Kidney epithelial cell (primary cell): ENCODE measurements around the gene ARHGEF11. TPM values are rescaled to one million over a fixed set of nuclear protein-coding genes. Genes with fewer than 3 reads are reported as not detected.

ENCODE experiments used
- DNase-seq: peaks from one replicate; pipeline ENCODE4 v3.0.0-alpha.2; 2010; ENCODE audit warnings: low read depth
- H3K27me3 ChIP-seq: 2 replicates; pipeline ENCODE4 v1.6.0; 2011; ENCODE audit warnings: low read length; ENCODE audit not compliant: control insufficient read depth, insufficient read depth
- H3K36me3 ChIP-seq: 2 replicates; pipeline ENCODE4 v1.5.1; 2011; ENCODE audit warnings: low read length; ENCODE audit not compliant: control insufficient read depth, insufficient read depth
- H3K4me3 ChIP-seq: 2 replicates; pipeline ENCODE4 v1.5.1; 2011; ENCODE audit warnings: low read depth, mild to moderate bottlenecking, control low read depth, low read length
- CTCF ChIP-seq: IDR thresholded peaks from 2 replicates; pipeline ENCODE4 v1.5.1; 2011; ENCODE audit warnings: mild to moderate bottlenecking, moderate library complexity, low read length, control low read depth, inconsistent platforms; ENCODE audit not compliant: insufficient read depth, poor library complexity, severe bottlenecking
- total RNA-seq: library from RNA; depleted of rRNA; stranded (reverse); fragments of >200 nt; gene quantifications from 2 replicates; pipeline ENCODE4 v1.2.3, GENCODE V29; 2015

The ARHGEF11 gene
- total RNA-seq, 1 donor from 2014 or later, result 29.2 TPM

- Histone ChIP-seq H3K4me3 (no peak overlapping the region), H3K36me3 (peaks cover 4% of the 10 kb centered on the region), H3K27me3 (no peaks in the 10 kb centered on the region)
- no peak for TF ChIP-seq CTCF
- DNase-seq, result no peak
These were observed 101.3 kb downstream of the ARHGEF11 start for GRCh38 chr1:156944268-156944667.

GRCh38 chr1:156943756-156944155, 101.8 kb downstream of the ARHGEF11 start:
- peaks cover 2% of the 10 kb centered on the region for H3K36me3 ChIP-seq
- no peak for DNase-seq
- no peak for TF ChIP-seq CTCF
- H3K4me3 ChIP-seq, result no peak overlapping the region
- H3K27me3 ChIP-seq, result no peaks in the 10 kb centered on the region

GRCh38 chr1:156942576-156942975, 103.0 kb downstream of the ARHGEF11 start:
- DNase-seq, result no peak
- Histone ChIP-seq H3K27me3 (no peaks in the 10 kb centered on the region), H3K4me3 (no peak overlapping the region), H3K36me3 (peaks cover 2% of the 10 kb centered on the region)
- no peak for TF ChIP-seq CTCF

- no peak overlapping the region for H3K4me3 ChIP-seq
- TF ChIP-seq CTCF, result no peak
- no peak for DNase-seq
- H3K27me3 ChIP-seq, result no peaks in the 10 kb centered on the region
- peaks cover 2% of the 10 kb centered on the region for H3K36me3 ChIP-seq
These were observed 103.4 kb downstream of the ARHGEF11 start for GRCh38 chr1:156942176-156942575.

GRCh38 chr1:156941675-156942074, 103.9 kb downstream of the ARHGEF11 start:
- TF ChIP-seq CTCF, result no peak
- Histone ChIP-seq H3K4me3 (no peak overlapping the region), H3K27me3 (no peaks in the 10 kb centered on the region), H3K36me3 (peaks cover 2% of the 10 kb centered on the region)
- no peak for DNase-seq

GRCh38 chr1:156939786-156940334, 105.7 kb downstream of the ARHGEF11 start:
- H3K27me3 ChIP-seq, result no peaks in the 10 kb centered on the region
- peaks cover 4% of the 10 kb centered on the region for H3K36me3 ChIP-seq
- TF ChIP-seq CTCF, result no peak
- H3K4me3 ChIP-seq, result no peak overlapping the region
- DNase-seq, result no peak
